Measurements from ENCODE around the gene APIP.
"Not testable (repeated sequence)": the region's sequence is repeated elsewhere in the genome, so short reads cannot be mapped to it uniquely, and the experiment has no call there.

APIP gene

DNA sequence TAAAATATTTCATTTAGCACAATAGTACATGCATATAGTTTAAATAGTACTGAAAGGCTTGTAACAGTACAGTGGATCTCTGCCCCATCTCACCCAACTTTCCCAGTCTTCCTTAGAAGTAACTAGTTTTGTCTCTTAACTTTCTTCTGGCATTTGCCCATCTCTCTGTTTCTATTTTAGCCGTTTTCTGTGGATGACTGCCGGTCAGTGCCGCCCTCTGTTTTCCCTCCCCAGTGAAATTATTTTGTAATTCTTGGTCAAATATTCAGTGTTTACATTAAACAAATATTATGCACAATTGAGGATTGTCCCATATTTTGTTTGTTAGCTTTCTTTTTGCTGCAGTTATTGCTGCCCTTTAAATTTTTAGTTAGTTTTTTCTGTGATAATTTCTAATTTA, 8.5 kb upstream of the APIP start:
- DNase-seq: no peak

DNA sequence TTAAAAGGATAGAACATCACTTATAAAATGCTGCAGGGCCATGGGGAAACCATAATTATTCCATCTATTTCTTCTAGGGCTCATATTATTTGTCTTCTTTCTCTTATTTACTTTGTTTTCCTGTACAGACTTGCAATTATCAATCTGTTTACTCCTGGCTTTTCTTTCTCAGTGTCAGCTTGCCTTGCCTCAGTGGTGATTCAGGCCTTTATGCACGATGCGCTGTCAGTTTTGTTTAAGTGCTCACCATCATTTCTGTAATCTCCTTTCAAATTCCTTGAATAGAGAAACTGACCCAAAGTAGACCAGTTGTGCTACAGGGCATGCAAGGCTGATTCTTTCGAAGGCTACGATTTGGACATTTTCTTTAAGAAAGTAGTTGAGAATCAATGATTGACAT, 5.0 kb upstream of the APIP start:
- no peak for DNase-seq

DNA sequence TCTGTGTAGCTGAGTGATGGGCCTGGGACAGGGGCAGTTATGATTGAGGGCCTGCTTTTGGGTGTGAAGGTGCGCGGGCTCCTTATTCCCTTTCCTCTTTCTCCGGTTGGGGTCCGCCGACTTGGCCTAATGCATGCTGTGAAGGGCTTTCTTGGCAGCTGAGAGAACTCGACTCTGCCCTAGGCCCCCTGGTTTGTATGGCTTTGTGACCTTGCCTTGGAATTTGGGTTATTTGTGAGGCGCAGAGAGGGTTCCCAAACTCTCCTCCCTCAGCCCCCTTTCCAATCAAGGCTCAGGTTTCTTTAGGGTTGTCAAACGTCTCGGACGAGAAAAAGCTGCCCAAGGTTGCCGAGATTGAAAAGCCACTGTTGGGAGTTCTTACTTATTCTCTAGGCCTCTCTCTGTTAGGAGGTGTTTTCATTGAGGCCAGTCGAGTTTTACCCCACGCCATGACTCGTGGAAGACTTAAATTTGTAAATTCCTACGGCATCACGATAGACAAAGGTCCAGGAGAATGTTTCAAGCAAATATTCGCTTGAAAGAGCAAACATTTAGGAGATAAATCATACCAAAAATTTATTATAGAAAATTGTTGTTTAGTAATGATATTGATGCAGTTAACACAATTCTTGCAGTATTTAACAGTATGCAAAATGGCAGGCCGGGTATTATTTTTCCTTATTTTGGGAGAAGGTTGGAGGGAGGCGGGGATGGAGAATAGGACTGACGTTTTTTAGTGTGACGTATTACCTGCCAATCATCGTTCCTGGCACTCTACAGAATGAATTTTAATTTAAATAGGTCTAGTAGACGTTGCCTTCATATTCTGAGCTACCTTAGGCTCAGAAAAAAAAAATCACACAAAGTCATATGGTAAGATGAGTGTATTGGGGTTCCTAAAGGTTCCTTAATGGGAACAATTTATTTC, 928 bp upstream of the APIP start:
- DNase-seq: no peak

DNA sequence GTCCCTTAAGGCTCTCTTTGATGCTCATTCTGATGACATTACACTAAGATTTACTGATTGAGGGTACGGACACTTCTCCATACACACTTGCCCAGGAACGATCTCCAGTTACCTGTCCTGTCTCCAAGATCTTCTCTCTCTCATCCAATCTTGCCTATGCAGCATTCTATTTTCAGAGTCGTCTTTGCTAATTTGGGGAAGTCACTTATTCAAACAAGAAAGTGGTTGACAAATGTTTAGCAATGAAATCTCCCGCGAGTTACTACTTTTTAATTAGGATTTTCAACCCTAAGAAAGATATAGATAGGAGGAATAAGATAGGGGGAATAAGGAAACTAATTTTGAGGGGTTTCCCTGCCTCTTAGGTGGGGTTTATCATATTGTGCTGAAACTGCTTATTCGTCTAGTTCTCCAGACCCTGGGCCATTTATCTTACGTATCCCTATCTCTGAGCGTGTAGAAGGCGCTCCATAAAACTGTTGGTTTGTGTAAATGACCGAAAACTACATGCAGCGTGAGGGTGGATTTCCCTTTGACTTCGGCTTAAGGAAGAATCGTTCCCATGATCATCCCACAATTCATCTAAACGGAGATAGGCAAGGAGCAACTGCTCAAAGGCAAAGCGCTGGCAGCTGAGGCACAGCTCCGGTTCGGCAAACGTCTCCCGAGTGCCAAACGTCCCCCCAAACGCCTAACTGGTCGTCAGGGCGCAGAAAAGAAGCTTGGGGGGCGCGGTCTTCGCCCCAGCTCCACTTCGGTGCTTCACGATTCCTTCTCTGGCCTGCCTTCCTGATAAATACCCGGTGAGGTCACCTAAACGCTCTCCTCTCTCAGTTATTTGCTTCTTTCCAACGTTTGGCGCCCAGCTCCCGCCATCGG, 804 bp downstream of the APIP start:
- DNase-seq: no peak

GRCh38 chr11:34913556-34913955, 2.6 kb downstream of the APIP start:
- DNase-seq: not testable (repeated sequence)

GRCh38 chr11:34911676-34912075, 4.5 kb downstream of the APIP start:
- DNase-seq: no peak

GRCh38 chr11:34910817-34911216, 5.4 kb downstream of the APIP start:
- no peak for DNase-seq

DNA sequence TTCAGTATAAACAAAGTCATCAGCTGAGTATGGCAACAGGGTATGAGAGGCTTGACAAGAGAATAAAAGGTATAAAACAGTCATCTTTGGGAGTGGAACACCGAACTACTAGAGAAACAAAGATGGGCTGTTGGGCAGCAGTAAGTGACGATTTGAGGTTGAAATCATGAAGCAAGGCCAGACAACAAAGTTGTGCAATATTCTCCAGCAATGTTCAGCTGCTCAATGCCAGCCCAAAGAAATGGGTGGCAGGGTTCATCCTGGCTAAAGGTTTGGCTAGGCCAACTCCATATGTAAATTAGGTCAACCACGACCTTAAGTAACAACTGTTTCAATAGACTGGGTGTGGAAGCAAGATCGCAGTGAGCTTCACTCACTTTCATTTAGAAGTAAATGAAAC, 6.2 kb downstream of the APIP start:
- no peak for DNase-seq

DNA sequence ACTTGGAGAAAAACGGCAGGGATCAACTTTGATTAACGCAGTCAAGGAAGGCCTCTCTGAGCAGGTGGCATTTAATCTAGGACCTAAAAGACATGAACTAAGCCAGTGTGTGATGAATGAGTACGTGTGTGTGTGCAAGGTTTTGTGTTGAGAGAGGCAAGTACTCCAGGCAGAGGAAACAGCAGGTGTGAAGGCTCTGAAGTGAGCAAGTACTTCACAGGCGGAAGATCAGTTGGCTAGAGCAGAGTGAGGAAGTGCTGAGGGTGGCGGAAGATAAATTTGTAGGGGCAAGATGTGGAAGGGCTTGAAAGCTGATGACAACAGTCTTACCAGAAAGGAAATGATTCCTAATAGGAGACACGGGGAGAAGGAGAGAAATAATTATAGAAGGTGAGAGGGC, 6.8 kb downstream of the APIP start:
- DNase-seq: no peak

GRCh38 chr11:34907934-34908593, 8.1 kb downstream of the APIP start:
- no peak for DNase-seq

- no peak for DNase-seq
Observed at GRCh38 chr11:34905666-34906065, 10.5 kb downstream of the APIP start.

- no peak for DNase-seq
Observed at GRCh38 chr11:34904421-34904955, 11.7 kb downstream of the APIP start.

DNA sequence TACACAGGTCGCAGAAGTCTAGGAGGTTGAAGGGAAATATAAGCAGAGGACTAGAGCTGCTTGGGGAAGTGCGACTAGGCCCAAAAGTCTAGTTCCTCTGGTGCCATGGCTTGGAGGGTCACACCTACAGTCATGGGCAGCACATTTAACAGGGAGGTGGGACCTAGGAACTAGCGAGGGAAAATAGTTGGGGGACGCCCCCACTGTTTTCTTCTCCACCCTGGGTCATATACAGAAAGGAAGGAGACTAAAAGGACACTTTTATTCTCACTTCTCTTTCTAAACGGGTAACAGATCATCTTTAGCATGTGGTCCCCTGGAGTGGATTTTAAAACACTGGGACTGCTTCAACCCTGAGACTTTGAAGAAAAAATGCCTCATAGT, 16.6 kb downstream of the APIP start:
- DNase-seq: no peak

DNA sequence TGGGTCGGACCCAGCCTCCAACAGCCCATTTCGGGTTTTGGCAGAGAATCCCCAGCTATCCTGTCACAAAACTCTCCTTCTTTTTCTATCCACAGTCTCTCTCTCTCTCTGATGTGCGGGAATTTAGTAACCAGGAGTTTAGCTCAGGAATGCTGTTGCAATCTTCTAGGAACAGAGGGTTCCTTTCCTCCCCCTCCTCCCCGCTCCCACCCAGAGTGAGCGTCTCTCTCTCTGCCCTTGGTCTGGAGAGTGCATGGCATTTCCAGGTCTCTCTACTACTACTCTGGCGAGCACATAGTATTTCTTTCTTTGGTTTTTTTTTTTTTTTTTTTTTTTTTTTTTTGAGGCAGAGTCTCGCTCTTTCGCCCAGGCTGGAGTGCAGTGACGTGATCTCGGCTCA, 17.7 kb downstream of the APIP start:
- no peak for DNase-seq

DNA sequence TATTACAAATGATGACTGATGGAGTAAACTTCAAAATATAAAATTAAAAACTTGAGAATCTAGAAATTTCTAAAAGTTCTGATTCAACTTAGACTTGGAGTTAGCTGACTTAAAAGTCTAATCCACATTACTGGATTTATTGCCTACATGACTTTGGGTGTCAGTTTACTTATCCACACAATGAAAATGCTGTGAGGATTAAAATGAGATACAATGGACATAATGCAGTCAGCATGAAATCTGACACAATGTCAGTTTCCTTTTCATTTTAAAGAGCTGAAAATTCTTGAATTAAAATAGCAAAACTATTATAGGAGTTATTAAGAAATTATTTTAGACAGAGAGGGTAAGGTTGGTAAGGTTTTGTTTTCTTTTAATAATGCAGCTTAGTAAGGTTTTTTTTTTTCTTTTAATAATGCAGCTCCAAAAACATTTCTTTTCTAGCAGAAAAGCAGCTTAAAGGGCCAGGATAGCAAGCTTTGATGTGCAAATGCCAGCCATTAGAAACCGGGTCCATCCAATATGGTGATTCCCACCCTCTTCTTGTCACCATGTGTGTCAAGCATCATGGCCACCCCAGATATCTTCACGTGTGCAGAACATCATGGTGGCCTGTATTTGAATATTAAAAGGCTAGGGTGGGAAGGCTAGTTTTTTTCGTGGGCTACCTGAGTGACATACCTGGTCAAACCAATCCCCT, 18.9 kb downstream of the APIP start:
- no peak for DNase-seq

- not testable (repeated sequence) for DNase-seq
Observed at GRCh38 chr11:34896191-34896590, 20.0 kb downstream of the APIP start.

DNA sequence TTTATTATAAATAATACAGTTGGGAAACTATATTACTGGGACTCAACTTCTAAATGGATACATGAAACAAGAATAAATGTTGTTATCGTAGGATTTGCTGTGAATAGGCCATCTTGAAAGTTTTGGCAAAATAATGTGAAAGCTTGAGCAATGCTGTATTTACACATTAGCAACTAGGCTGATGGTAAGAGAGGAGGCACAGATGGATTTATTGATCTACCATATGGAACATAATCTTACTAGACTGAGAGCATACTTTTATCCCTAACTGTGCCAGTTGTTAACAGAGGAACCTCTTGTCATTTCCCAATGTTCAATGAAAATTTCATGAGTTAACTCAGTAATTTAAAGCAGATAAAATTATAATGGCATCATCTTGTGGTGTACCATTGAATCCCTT, 22.8 kb downstream of the APIP start:
- no peak for DNase-seq

GRCh38 chr11:34891611-34892010, 24.6 kb downstream of the APIP start:
- DNase-seq: no peak

DNA sequence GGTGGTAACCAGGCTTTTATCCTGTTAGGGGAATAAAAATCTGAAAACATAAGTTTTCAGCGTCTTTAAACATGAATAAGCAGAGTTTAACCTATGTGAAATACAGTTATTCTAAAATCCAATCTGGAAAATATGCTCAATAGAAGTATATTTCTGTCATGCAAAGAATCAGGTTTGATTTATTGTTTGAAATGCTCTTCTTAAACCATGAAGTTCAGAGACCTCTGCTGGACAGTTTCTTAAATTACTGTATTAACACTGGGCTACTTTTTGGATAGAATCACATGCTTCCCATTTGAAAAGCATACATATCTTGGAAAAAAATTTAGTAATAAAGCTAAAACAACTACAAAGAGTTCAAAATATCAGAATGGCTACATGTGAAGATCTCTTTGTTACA, 25.4 kb downstream of the APIP start:
- peak; percentile 42 for DNase-seq

DNA sequence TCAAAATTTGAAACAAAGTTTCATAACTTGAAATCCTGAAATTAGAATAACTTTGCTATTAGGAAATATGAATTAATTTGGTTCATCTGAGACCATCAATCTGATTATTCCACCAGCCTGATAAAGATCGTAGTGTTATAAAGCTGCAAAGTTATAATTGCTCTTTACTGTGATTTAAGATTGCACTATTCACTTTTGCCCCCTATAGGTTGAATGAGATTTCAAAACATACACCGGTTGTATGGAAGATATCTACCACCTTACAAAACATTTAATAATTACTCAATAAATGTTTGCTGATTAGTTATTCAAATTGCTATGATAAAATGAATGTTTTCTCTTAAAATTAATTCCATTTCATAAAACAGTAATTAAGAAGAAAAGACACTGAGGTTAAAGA, 26.1 kb downstream of the APIP start:
- DNase-seq: no peak

DNA sequence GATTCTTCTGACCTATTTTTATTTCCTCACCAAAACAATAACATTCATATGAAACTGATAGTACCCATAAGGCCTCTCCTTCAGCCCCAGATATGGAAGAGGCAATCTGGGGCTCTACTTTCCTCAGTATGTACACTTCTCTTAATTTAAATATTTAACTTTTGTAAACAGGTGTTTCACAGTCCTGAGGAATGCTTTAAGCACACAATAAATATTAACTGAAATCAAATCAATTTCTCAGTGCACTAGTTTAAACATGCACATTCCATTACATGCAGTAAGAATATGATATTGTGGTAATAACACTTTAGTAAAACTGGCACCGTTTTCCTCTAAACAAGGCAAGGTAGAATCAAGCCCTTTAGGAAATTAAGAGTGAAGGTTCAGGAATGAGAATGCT, 28.9 kb downstream of the APIP start:
- DNase-seq: no peak

- no peak for DNase-seq
Observed at GRCh38 chr11:34886609-34887008, 29.6 kb downstream of the APIP start.

GRCh38 chr11:34881900-34882299, 34.3 kb downstream of the APIP start:
- no peak for DNase-seq
